Cardiac muscle cell (in vitro differentiated cells and primary cell): ENCODE data around the gene MYCBPAP. TPM values are rescaled to one million over a fixed set of nuclear protein-coding genes. Genes with fewer than 3 reads are reported as not detected.

Experiments
- DNase-seq, 2 donors: peaks; one replicate each; pipeline versions ENCODE4 v3.0.0 to v3.0.0-alpha.2; 2010 to 2017; ENCODE audit warnings: low read depth in 1 of 2, low spot score in 1 of 2
- H3K27ac ChIP-seq: fragments of 200-600 bp; sonication (generic); 2 replicates; pipeline ENCODE4 v1.5.1; 2016
- H3K27me3 ChIP-seq: fragments of 200-600 bp; sonication (generic); 2 replicates; pipeline ENCODE4 v1.6.0; 2016; ENCODE audit warnings: control low read depth
- H3K36me3 ChIP-seq: fragments of 200-600 bp; sonication (generic); 2 replicates; pipeline ENCODE4 v1.5.1; 2016; ENCODE audit warnings: control low read depth
- H3K4me1 ChIP-seq: fragments of 200-600 bp; sonication (generic); 2 replicates; pipeline ENCODE4 v1.8.1; 2017; ENCODE audit warnings: low read depth, mild to moderate bottlenecking, mixed run types
- H3K4me3 ChIP-seq: fragments of 200-600 bp; sonication (generic); 2 replicates; pipeline ENCODE4 v1.5.1; 2016; ENCODE audit warnings: mild to moderate bottlenecking
- H3K9me3 ChIP-seq: fragments of 200-600 bp; sonication (generic); 2 replicates; pipeline ENCODE4 v1.5.1; 2017; ENCODE audit warnings: low read depth, mild to moderate bottlenecking, control low read depth
- CTCF ChIP-seq: IDR thresholded peaks from 2 replicates; pipeline ENCODE4 v1.5.1; 2012; ENCODE audit warnings: low read depth, mild to moderate bottlenecking, low read length
- polyA plus RNA-seq: library from polyadenylated mRNA; unstranded; fragments of >200 nt; fragmentation: Nextera tagmentation; extraction: Ambion mirVana; gene quantifications from 2 replicates; pipeline ENCODE4 v1.2.1, GENCODE V29; 2016
- total RNA-seq: library from RNA; depleted of rRNA; stranded (reverse); fragments of >200 nt; gene quantifications from 2 replicates; pipeline ENCODE4 v1.2.3, GENCODE V29; 2016

MYCBPAP gene
- total and polyA plus RNA-seq, 2 experiments from 2014 or later = 1.2 to 3.2 TPM

- no peaks in the 10 kb centered on the region for H3K9me3 ChIP-seq
- no peak for TF ChIP-seq CTCF
- H3K4me1 ChIP-seq = peaks cover 54% of the 10 kb centered on the region
- H3K27ac ChIP-seq = no peak overlapping the region
- H3K27me3 ChIP-seq = peaks cover 19% of the 10 kb centered on the region
- no peaks in the 10 kb centered on the region for H3K36me3 ChIP-seq
- no peak for DNase-seq
- H3K4me3 ChIP-seq = no peak overlapping the region
Observed at GRCh38 chr17:50566886-50567285, 58.6 kb downstream of the MYCBPAP start.

DNA sequence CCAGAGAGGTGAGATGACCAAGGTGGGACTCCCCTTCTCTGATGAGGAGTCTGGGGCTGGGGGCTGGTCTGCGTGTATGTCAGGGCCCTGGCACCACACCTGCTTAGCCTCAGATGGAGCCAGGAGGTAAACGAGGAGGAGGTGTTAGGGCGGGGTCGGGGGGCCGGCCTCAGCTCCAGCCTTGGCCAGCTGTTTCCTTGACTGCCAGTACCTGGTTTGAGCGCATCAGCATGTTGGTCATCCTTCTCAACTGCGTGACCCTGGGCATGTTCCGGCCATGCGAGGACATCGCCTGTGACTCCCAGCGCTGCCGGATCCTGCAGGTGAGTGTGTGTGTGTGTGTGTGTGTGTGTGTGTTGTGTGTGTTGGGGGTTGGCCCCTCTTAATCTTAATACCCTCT lies 60.4 kb downstream of the MYCBPAP start:
- DNase-seq = no peak
- Histone ChIP-seq H3K27me3 (peaks cover 1% of the 10 kb centered on the region), H3K4me3 (no peak overlapping the region), H3K4me1 (peaks cover 45% of the 10 kb centered on the region), H3K36me3 (no peaks in the 10 kb centered on the region), H3K9me3 (no peaks in the 10 kb centered on the region), H3K27ac (no peak overlapping the region)
- no peak for TF ChIP-seq CTCF

GRCh38 chr17:50569592-50569991 lies 61.4 kb downstream of the MYCBPAP start:
- Histone ChIP-seq H3K27me3 (no peaks in the 10 kb centered on the region), H3K4me3 (no peak overlapping the region), H3K36me3 (no peaks in the 10 kb centered on the region), H3K27ac (peak overlapping the region; percentile 5), H3K4me1 (peaks cover 41% of the 10 kb centered on the region), H3K9me3 (no peaks in the 10 kb centered on the region)
- peak in 1 of 2 donors; percentile 80 for DNase-seq
- TF ChIP-seq CTCF = no peak

GRCh38 chr17:50570032-50570431 lies 61.8 kb downstream of the MYCBPAP start:
- Histone ChIP-seq H3K4me1 (peaks cover 37% of the 10 kb centered on the region), H3K27ac (peak overlapping the region; percentile 5), H3K27me3 (no peaks in the 10 kb centered on the region), H3K4me3 (no peak overlapping the region), H3K9me3 (no peaks in the 10 kb centered on the region), H3K36me3 (no peaks in the 10 kb centered on the region)
- DNase-seq = no peak
- no peak for TF ChIP-seq CTCF

- TF ChIP-seq CTCF = no peak
- Histone ChIP-seq H3K4me1 (peaks cover 32% of the 10 kb centered on the region), H3K36me3 (no peaks in the 10 kb centered on the region), H3K27ac (peak overlapping the region; percentile 5), H3K27me3 (no peaks in the 10 kb centered on the region), H3K4me3 (no peak overlapping the region), H3K9me3 (no peaks in the 10 kb centered on the region)
- no peak for DNase-seq
Observed at GRCh38 chr17:50570528-50570927, 62.3 kb downstream of the MYCBPAP start.

- H3K27ac ChIP-seq = no peak overlapping the region
- no peak overlapping the region for H3K4me3 ChIP-seq
- H3K36me3 ChIP-seq = no peaks in the 10 kb centered on the region
- no peak for DNase-seq
- no peak for TF ChIP-seq CTCF
- peaks cover 27% of the 10 kb centered on the region for H3K4me1 ChIP-seq
- no peaks in the 10 kb centered on the region for H3K9me3 ChIP-seq
- H3K27me3 ChIP-seq = no peaks in the 10 kb centered on the region
Observed at GRCh38 chr17:50571681-50572080, 63.4 kb downstream of the MYCBPAP start.
